Endothelial cell of umbilical vein (primary cell): ENCODE measurements around the gene DCPS. TPM values are rescaled to one million over a fixed set of nuclear protein-coding genes. Genes with fewer than 3 reads are reported as not detected.
"Not testable (repeated sequence)": the region's sequence is repeated elsewhere in the genome, so short reads cannot be mapped to it uniquely, and the experiment has no call there.

Source experiments
- BruUV-seq: library from RNA; stranded (reverse); fragments of 400-500 nt; replicated peaks from 2 replicates; lab custom pipeline; 2021; lab: Mats Ljungman, UMichigan
- CTCF ChIA-PET: fragments of 300-600, 350-600 bp; sonication (Branson Sonifier 250); formaldehyde crosslinking; loops from one replicate; lab custom pipeline; 2021; ENCODE audit warnings: antibody characterized with exemption, inconsistent platforms; lab: Charles Lee
- POLR2A ChIA-PET: fragments of 300-600, 350-600 bp; sonication (Branson Sonifier 250); formaldehyde crosslinking; loops from one replicate; lab custom pipeline; 2021; ENCODE audit warnings: antibody characterized with exemption, inconsistent platforms; lab: Charles Lee
- DNase-seq: peaks from one replicate; pipeline ENCODE4 v3.0.0-alpha.2; 2011; ENCODE audit warnings: low read depth, low spot score
- FAIRE-seq: peaks from 2 replicates; lab custom pipeline; 2011; peaks lifted over from hg19 to GRCh38; lab: Jason Lieb, UNC
- H2AFZ ChIP-seq: 2 replicates; pipeline ENCODE4 v1.6.0; 2012; ENCODE audit warnings: low read depth, low read length, control low read depth, inconsistent platforms
- H3K27ac ChIP-seq: 2 replicates; pipeline ENCODE4 v1.5.1; 2011; ENCODE audit warnings: low read depth, mild to moderate bottlenecking, control low read depth, low read length, moderate library complexity; ENCODE audit not compliant: insufficient read depth
- H3K27me3 ChIP-seq, 2 experiments: 2 replicates each; pipeline versions ENCODE4 v1.6.0 to v1.6.1; 2011; ENCODE audit warnings: low read length in 2 of 2, mixed read lengths in 1 of 2; ENCODE audit not compliant: control insufficient read depth in 2 of 2, insufficient read depth in 2 of 2
- H3K36me3 ChIP-seq, 2 experiments: 2 replicates in 1 of 2; 3 replicates in 1 of 2; pipeline ENCODE4 v1.5.1; 2011; ENCODE audit warnings: low read length in 2 of 2, mild to moderate bottlenecking in 1 of 2, moderate library complexity in 1 of 2; ENCODE audit not compliant: control insufficient read depth in 2 of 2, insufficient read depth in 2 of 2; ENCODE audit errors: extremely low read depth in 1 of 2
- H3K4me1 ChIP-seq: 3 replicates; pipeline ENCODE4 v1.5.1; 2011; ENCODE audit warnings: mild to moderate bottlenecking, low read length; ENCODE audit not compliant: control insufficient read depth, insufficient read depth; ENCODE audit errors: extremely low read depth
- H3K4me2 ChIP-seq: 2 replicates; pipeline ENCODE4 v1.6.1; 2011; ENCODE audit warnings: low read length, control low read depth, mixed read lengths; ENCODE audit not compliant: insufficient read depth
- H3K4me3 ChIP-seq, 3 experiments: fragments of 200-600 bp in 1 of 3; sonication (generic), shearing (Covaris generic) in 1 of 3; replicated peaks in 1 of 3; 2 replicates each; pipeline ENCODE4 v1.5.1; 2011 to 2016; ENCODE audit warnings: control low read depth in 3 of 3, low read length in 3 of 3, mild to moderate bottlenecking in 2 of 3, inconsistent platforms in 1 of 3, low read depth in 1 of 3, moderate library complexity in 1 of 3; ENCODE audit not compliant: insufficient read depth in 1 of 3
- H3K79me2 ChIP-seq: 2 replicates; pipeline ENCODE4 v1.6.0; 2012; ENCODE audit warnings: low read length, inconsistent platforms; ENCODE audit not compliant: control insufficient read depth, insufficient read depth
- H3K9ac ChIP-seq: replicated peaks from 2 replicates; pipeline ENCODE3; 2011; ENCODE audit warnings: low read length, control low read depth; ENCODE audit not compliant: insufficient read depth; ENCODE audit errors: extremely low read depth
- H3K9me1 ChIP-seq: replicated peaks from 3 replicates; pipeline ENCODE4 v1.6.0; 2011; ENCODE audit warnings: mild to moderate bottlenecking, low read length; ENCODE audit not compliant: control insufficient read depth, insufficient read depth; ENCODE audit errors: extremely low read depth
- H3K9me3 ChIP-seq: replicated peaks from 2 replicates; pipeline ENCODE4 v1.5.1; 2012; ENCODE audit warnings: low read length, inconsistent platforms; ENCODE audit not compliant: control insufficient read depth, insufficient read depth
- H4K20me1 ChIP-seq: replicated peaks from 2 replicates; pipeline ENCODE3; 2011; ENCODE audit warnings: mild to moderate bottlenecking, low read length; ENCODE audit not compliant: control insufficient read depth, insufficient read depth; ENCODE audit errors: extremely low read depth
- CTCF ChIP-seq, 2 donors: IDR thresholded peaks; 1 replicate in 1 of 2; 2 replicates in 1 of 2; pipeline ENCODE4 v1.5.1; 2011; ENCODE audit warnings: low read length in 2 of 2, mild to moderate bottlenecking in 2 of 2, moderate library complexity in 2 of 2, control low read depth in 1 of 2, inconsistent platforms in 1 of 2, low read depth in 1 of 2; ENCODE audit not compliant: insufficient read depth in 1 of 2; ENCODE audit errors: extremely low read depth in 1 of 2
- EZH2 ChIP-seq: IDR thresholded peaks from 2 replicates; pipeline ENCODE4 v1.6.1; 2012; ENCODE audit warnings: borderline replicate concordance, low read depth, mild to moderate bottlenecking, moderate library complexity, low read length, inconsistent platforms; ENCODE audit not compliant: severe bottlenecking
- FOS ChIP-seq: IDR thresholded peaks from 2 replicates; pipeline ENCODE4 v1.6.1; 2011; ENCODE audit warnings: mild to moderate bottlenecking, low read length, moderate library complexity, borderline replicate concordance; ENCODE audit not compliant: insufficient read depth
- GATA2 ChIP-seq: IDR thresholded peaks from 2 replicates; pipeline ENCODE4 v1.7.0; 2011; ENCODE audit warnings: low read depth, mild to moderate bottlenecking, moderate library complexity, mixed read lengths, low read length; ENCODE audit not compliant: insufficient read length, insufficient read depth
- JUN ChIP-seq: IDR thresholded peaks from 2 replicates; pipeline ENCODE4 v1.6.1; 2011; ENCODE audit warnings: borderline replicate concordance, low read depth; ENCODE audit not compliant: insufficient read length, insufficient read depth
- MYC ChIP-seq: IDR thresholded peaks from one replicate; pipeline ENCODE4 v1.6.1; 2011; ENCODE audit warnings: mild to moderate bottlenecking, low read depth, low read length
- POLR2A ChIP-seq: IDR thresholded peaks from 2 replicates; pipeline ENCODE4 v1.6.1; 2012; ENCODE audit warnings: low read depth, mild to moderate bottlenecking, control low read depth, low read length
- POLR2AphosphoS5 ChIP-seq: IDR thresholded peaks from 2 replicates; pipeline ENCODE4 v1.6.1; 2012; ENCODE audit warnings: low read depth, mild to moderate bottlenecking, control low read depth, low read length, moderate library complexity; ENCODE audit not compliant: insufficient read depth
- dilution Hi-C: fragments of 300-500 bp; cut with MboI; formaldehyde crosslinking; loops from one replicate; pipeline ENCODE4 v1.15.0; 2019; ENCODE audit warnings: low sequenced_read_pairs; ENCODE audit not compliant: extremely low pct_ligation_motif_present
- intact Hi-C: fragments of 100-400 bp; cut with micrococcal nuclease; formaldehyde crosslinking; loops from one replicate; pipeline ENCODE4 v1.10.0; 2022
- polyA plus RNA-seq, 4 experiments: library from polyadenylated mRNA; depleted of rRNA in 3 of 4; stranded (reverse) in 3 of 4; unstranded in 1 of 4; fragments of >200 nt; gene quantifications; 2 replicates each; pipeline versions ENCODE4 v1.2.1 to v1.2.3, GENCODE V29; 2011 to 2012; ENCODE audit warnings: missing spikeins in 1 of 4
- total RNA-seq: library from RNA; stranded (reverse); gene quantifications from 2 replicates; pipeline ENCODE4 v1.2.3, GENCODE V29; 2021
- TF ChIP-seq, protein P1 (sequence below): IDR thresholded peaks from 2 replicates; pipeline ENCODE4 v1.6.1; 2011; ENCODE audit not compliant: insufficient read depth, insufficient read length

The DCPS gene
- total and polyA plus RNA-seq, 2 donors (not counting 3 experiments of a cell fraction or from before 2014, with no cell fraction given), result 19.6 to 36.0 TPM

GRCh38 chr11:126366064-126366822 is 62.4 kb downstream of the DCPS start:
- intact Hi-C loops, result no loop called here
- no peak for FAIRE-seq

DNA sequence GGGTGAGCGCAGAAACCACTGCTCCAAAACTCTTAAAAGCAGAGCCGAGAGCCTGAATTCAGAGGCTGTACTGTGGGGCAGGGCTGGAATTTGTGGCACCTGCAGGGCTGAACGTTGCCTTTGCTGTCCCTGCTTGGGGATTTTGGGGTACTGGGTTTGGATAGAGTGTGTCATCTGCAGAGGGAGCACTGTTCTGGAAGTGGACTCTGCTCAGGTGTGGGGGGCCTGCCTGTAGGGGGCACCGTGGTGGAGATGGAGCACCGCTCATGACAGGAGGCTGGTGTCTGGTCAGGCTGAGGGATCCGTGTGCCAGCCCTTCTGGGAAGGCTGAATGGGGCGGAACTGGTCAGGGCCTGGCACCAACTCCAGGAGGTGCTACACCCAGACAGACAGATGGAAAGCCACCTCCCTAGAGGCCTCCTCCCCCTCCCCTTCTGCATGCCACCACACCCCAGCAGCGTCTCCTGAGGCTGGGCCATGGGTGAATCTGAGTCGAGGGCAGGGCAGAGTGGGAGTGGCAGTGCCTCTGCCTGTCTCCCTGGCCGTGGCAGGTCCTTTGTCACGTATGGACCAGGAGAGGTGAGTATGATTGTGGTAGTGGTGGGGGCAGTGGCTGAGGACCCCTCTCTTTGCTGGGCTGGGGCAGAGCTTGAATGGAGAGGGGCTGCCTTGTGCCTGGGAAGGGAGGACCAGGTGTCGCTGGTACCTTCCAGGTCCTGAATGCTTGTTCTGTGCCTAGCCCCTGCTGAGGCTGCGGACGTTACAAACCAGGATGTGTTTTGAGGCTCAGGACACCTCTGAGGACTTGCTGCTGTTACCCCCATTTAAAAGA is 63.2 kb downstream of the DCPS start:
- H3K36me3 ChIP-seq, POLR2A ChIA-PET, FAIRE-seq, H2AFZ ChIP-seq, CTCF ChIA-PET, H3K79me2 ChIP-seq, dilution Hi-C loops, H3K27me3 ChIP-seq, intact Hi-C loops, H3K4me1 ChIP-seq, H3K4me3 ChIP-seq, H3K4me2 ChIP-seq, H3K9me3 ChIP-seq, DNase-seq, H3K9me1 ChIP-seq, H4K20me1 ChIP-seq, BruUV-seq, H3K27ac ChIP-seq, H3K9ac ChIP-seq: not testable (repeated sequence)

More at GRCh38 chr11:126366064-126366822, 62.4 kb downstream of the DCPS start:
- no peaks in the 10 kb centered on the region for H3K4me1 ChIP-seq
- no peak overlapping the region for H3K4me3 ChIP-seq
- POLR2A ChIA-PET, result no interaction called here
- H2AFZ ChIP-seq, result no peak overlapping the region
- H3K9me3 ChIP-seq, result no peaks in the 10 kb centered on the region
- H3K4me2 ChIP-seq, result no peak overlapping the region
- BruUV-seq, result no TSS peak
- CTCF ChIA-PET, result no interaction called here
- no peak for DNase-seq
- dilution Hi-C loops, result no loop called here
- no peaks in the 10 kb centered on the region for H3K27me3 ChIP-seq
- no peaks in the 10 kb centered on the region for H3K79me2 ChIP-seq
- TF ChIP-seq EZH2, result no peak
- TF ChIP-seq GATA2, result no peak
- TF ChIP-seq, protein P1, sequence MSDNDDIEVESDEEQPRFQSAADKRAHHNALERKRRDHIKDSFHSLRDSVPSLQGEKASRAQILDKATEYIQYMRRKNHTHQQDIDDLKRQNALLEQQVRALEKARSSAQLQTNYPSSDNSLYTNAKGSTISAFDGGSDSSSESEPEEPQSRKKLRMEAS, result no peak
- TF ChIP-seq POLR2AphosphoS5, result no peak
- TF ChIP-seq POLR2A, result no peak
- TF ChIP-seq FOS, result no peak
- TF ChIP-seq JUN, result no peak
- TF ChIP-seq CTCF (IDR thresholded peaks at IDR 0.05; ENCODE audit: extremely low read depth in 1 of 2, insufficient read depth in 1 of 2, low read depth in 1 of 2, low read length in 2 of 2), result no peak
- TF ChIP-seq MYC, result no peak
- no peaks in the 10 kb centered on the region for H3K36me3 ChIP-seq
- no peak overlapping the region for H3K9ac ChIP-seq
- H3K9me1 ChIP-seq, result no peaks in the 10 kb centered on the region
- H3K27ac ChIP-seq, result no peak overlapping the region
- no peaks in the 10 kb centered on the region for H4K20me1 ChIP-seq
